Measurements from ENCODE around the gene SPRYD7. TPM values are rescaled to one million over a fixed set of nuclear protein-coding genes. Genes with fewer than 3 reads are reported as not detected.
"Not testable (repeated sequence)": the region's sequence is repeated elsewhere in the genome, so short reads cannot be mapped to it uniquely, and the experiment has no call there.

The SPRYD7 gene
- total RNA-seq, 4 donors from 2014 or later: 9.8 to 24.7 (median 17.9) TPM

- no peak for TF ChIP-seq POLR2A (IDR thresholded peaks at IDR 0.05)
- TF ChIP-seq CTCF (IDR thresholded peaks at IDR 0.05 in 4 of 5, conservative IDR thresholded peaks at IDR 0.05 in 1 of 5): no peak
- ATAC-seq (no peak), DNase-seq (no peak)
- no peak overlapping the region for H3K27ac ChIP-seq
- no peaks in the 10 kb centered on the region for H3K36me3 ChIP-seq
- peaks cover 0 to 5% of the 10 kb centered on the region in 2 donors for H3K4me1 ChIP-seq
- intact Hi-C loops (cut with DNase I; ENCODE audit: low total_unique reads): no loop called here
- in situ Hi-C loops (cut with MboI; ENCODE audit: low sequenced_read_pairs in 4 of 4): loop anchor here in 2 of 4 donors (25.0 kb wide), 3 partner anchors 860 to 1110 kb away; partner anchors contain the start of gene RNASEH2B (in 1 of the 2)
- no peaks in the 10 kb centered on the region for H3K27me3 ChIP-seq
- H3K9me3 ChIP-seq: no peaks in the 10 kb centered on the region
- H3K4me3 ChIP-seq: no peak overlapping the region
Observed at GRCh38 chr13:49951754-49952535, 15.8 kb upstream of the SPRYD7 start.

- H3K4me3 ChIP-seq; H3K27me3 ChIP-seq; H3K9me3 ChIP-seq; H3K27ac ChIP-seq; ATAC-seq; intact Hi-C loops (cut with DNase I; ENCODE audit: low total_unique reads); DNase-seq; H3K4me1 ChIP-seq; H3K36me3 ChIP-seq; in situ Hi-C loops (cut with MboI; ENCODE audit: low sequenced_read_pairs in 4 of 4): not testable (repeated sequence)
Observed at GRCh38 chr13:49948777-49949270, 12.7 kb upstream of the SPRYD7 start.

- DNase-seq (no peak), ATAC-seq (no peak)
- intact Hi-C loops (cut with DNase I; ENCODE audit: low total_unique reads) (loop anchor here (5.0 kb wide), 3 partner anchors 183 to 588 kb away; no protein-coding TSS in a partner anchor), in situ Hi-C loops (cut with MboI; ENCODE audit: low sequenced_read_pairs in 4 of 4) (no loop called here)
- no peaks in the 10 kb centered on the region for H3K36me3 ChIP-seq
- no peak for TF ChIP-seq CTCF (IDR thresholded peaks at IDR 0.05 in 4 of 5, conservative IDR thresholded peaks at IDR 0.05 in 1 of 5)
- TF ChIP-seq POLR2A (IDR thresholded peaks at IDR 0.05): no peak
- peak overlapping the region in 1 of 4 donors; percentile 3 for H3K27ac ChIP-seq
- H3K4me1 ChIP-seq: peaks cover 27 to 35% of the 10 kb centered on the region in 2 donors
- H3K9me3 ChIP-seq: no peaks in the 10 kb centered on the region
- H3K27me3 ChIP-seq: no peaks in the 10 kb centered on the region
- no peak overlapping the region for H3K4me3 ChIP-seq
Observed at GRCh38 chr13:49939321-49939720, 3.2 kb upstream of the SPRYD7 start.

GRCh38 chr13:49938921-49939320, 2.8 kb upstream of the SPRYD7 start:
- H3K9me3 ChIP-seq: no peaks in the 10 kb centered on the region
- H3K27me3 ChIP-seq: no peaks in the 10 kb centered on the region
- ATAC-seq: no peak
- no peaks in the 10 kb centered on the region for H3K36me3 ChIP-seq
- H3K4me3 ChIP-seq: no peak overlapping the region
- no peak for DNase-seq
- intact Hi-C loops (cut with DNase I; ENCODE audit: low total_unique reads) (loop anchor here (5.0 kb wide), 3 partner anchors 183 to 588 kb away; no protein-coding TSS in a partner anchor), in situ Hi-C loops (cut with MboI; ENCODE audit: low sequenced_read_pairs in 4 of 4) (no loop called here)
- peaks cover 30 to 39% of the 10 kb centered on the region in 2 donors for H3K4me1 ChIP-seq
- no peak for TF ChIP-seq CTCF (IDR thresholded peaks at IDR 0.05 in 4 of 5, conservative IDR thresholded peaks at IDR 0.05 in 1 of 5)
- TF ChIP-seq POLR2A (IDR thresholded peaks at IDR 0.05): no peak
- peak overlapping the region in 1 of 4 donors; percentile 3 for H3K27ac ChIP-seq

- Histone ChIP-seq H3K4me3 (no peak overlapping the region), H3K27me3 (no peaks in the 10 kb centered on the region), H3K27ac (no peak overlapping the region), H3K36me3 (no peaks in the 10 kb centered on the region), H3K4me1 (peaks cover 36 to 45% of the 10 kb centered on the region in 2 donors), H3K9me3 (no peaks in the 10 kb centered on the region)
- intact Hi-C loops (cut with DNase I; ENCODE audit: low total_unique reads): loop anchor here (5.0 kb wide), 3 partner anchors 184 to 589 kb away; no protein-coding TSS in a partner anchor
- TF ChIP-seq CTCF (IDR thresholded peaks at IDR 0.05 in 4 of 5, conservative IDR thresholded peaks at IDR 0.05 in 1 of 5) (no peak), POLR2A (IDR thresholded peaks at IDR 0.05) (no peak)
- in situ Hi-C loops (cut with MboI; ENCODE audit: low sequenced_read_pairs in 4 of 4): no loop called here
- ATAC-seq (no peak), DNase-seq (no peak)
Observed at GRCh38 chr13:49938314-49938713, 2.2 kb upstream of the SPRYD7 start.

All from gastrocnemius medialis (tissue), 4 donors.